HG02885 (cell line): Measurements from ENCODE around the gene USF1.
"Not testable (repeated sequence)": the region's sequence is repeated elsewhere in the genome, so short reads cannot be mapped to it uniquely, and the experiment has no call there.

Experiments
- ATAC-seq: cut with Tn5 transposase; IDR thresholded peaks from one replicate; pipeline ENCODE4 v1.9.1; 2021; ENCODE audit warnings: mild to moderate bottlenecking; ENCODE audit not compliant: unreplicated experiment, poor library complexity

USF1 gene

DNA sequence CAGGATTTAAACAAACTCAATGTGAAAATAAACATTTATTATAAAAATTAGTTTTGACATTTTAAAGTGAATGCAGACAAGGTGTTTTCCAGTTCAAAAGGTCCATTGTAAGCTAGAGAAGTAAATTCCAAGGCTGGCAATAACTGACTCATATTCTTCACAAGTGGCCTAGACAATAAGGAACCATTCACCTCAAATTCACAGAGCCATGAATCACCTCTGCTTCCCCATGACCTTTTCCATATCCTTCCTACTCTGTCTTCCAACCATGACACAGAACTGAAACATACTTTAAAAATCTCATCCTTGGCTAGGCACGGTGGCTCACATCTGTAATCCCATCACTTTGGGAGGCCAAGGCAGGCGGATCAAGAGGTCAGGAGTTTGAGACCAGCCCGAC is 49.6 kb downstream of the USF1 start:
- no peak for ATAC-seq

DNA sequence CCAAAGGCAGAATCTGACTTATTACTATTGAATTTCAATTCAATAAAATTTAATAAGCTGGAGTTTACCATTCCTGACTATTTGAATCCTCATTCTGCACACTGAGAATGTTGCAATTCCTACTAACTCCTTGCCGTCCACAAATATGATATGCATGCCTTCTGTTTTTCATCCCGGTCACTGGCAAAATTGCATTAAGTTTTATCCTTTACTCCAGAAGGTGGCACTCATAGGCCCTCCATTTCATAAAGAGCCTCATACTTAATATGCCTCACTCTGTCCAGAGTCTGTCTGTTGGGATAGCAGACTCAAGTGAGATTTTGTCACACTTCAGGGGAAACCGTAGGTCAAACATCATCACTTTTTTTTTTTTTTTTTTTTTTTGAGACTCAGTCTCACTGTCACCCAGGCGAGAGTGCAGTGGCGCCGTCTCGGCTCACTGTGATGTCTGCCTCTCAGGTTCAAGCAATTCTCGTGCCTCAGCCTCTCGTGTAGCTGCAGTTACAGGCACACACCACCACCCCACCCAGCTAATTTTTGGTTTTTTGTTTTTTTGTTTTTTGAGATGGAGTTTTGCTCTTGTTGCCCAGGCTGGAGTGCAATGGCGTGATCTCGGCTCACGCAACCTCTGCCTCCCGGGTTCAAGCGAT is 52.1 kb downstream of the USF1 start:
- ATAC-seq, result no peak

DNA sequence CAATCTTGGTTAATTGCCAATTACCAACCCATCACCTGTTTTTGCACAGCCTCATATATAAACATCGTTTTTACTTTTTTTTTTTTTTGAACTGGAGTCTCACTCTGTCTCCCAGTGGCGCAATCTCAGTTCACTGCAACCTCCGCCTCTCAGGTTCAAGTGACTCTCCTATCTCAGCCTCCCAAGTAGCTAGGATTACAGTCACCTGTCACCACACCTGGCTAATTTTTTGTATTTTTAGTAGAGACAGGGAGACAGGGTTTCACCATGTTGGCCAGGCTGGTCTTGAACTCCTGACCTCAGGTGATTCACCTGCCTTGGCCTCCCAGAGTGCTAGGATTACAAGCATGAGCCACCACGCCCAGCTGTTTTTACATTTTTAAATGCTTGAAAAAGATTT is 53.7 kb downstream of the USF1 start:
- not testable (repeated sequence) for ATAC-seq
